Epithelial cell of esophagus (primary cell): ENCODE results near the gene CTSD.

Source experiments
- DNase-seq: peaks from one replicate; pipeline ENCODE4 v3.0.0; 2010; ENCODE audit warnings: low read depth
- H3K4me3 ChIP-seq: 2 replicates; pipeline ENCODE4 v1.5.1; 2011; ENCODE audit warnings: mild to moderate bottlenecking, low read length, control low read depth
- TF ChIP-seq, protein P1 (sequence below): IDR thresholded peaks from 2 replicates; pipeline ENCODE4 v1.5.1; 2011; ENCODE audit warnings: low read depth, mild to moderate bottlenecking, low read length, control low read depth, inconsistent platforms; ENCODE audit not compliant: insufficient read depth; ENCODE audit errors: missing control alignments

CTSD gene

DNA sequence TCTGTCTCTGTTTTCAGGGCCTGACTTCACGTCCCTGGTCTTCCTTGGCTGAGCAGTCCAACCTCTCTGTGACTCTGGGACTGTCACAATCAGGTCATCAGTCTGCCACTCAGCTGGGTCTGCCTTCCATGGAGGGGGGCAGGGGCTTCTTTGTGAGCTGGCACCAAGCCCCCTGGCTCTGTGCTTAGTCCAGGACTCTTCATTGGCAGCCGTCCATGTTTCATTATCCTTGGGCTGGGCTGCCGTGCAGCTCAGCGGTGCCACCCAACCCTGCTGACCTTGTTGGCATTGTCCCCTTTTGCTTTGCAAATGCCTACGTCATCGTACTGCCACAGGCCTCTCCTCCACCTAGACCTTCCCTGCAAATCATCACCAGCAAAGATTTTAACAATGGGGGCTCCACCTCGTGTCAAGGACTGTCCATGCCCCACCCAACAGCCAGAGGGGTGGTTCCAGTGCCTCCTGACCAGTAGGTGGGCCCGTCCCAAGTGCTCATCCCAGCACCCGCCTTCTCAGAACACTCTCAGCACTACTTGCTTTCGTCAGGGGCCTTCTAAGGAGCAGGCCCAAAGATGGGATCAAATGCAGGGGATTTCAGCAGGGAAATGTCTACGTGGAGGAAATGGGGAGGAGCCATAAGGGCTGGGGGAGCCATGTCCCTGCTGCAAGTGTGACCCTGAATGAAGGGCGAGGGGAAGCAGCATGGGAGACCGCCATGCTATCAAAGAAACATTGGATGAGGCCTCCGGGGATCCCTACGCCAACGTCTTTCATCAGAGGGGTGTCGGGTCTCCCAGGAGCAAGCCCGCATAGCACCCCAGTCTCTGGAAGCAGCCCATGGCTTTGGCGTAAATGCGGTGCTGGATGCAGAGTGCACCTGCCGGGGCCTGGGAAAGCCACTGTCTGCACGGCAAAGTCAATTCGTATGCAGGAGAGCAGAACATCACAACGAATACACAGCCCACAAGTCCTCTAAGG, 48.5 kb downstream of the CTSD start:
- DNase-seq: no peak
- TF ChIP-seq, protein P1, sequence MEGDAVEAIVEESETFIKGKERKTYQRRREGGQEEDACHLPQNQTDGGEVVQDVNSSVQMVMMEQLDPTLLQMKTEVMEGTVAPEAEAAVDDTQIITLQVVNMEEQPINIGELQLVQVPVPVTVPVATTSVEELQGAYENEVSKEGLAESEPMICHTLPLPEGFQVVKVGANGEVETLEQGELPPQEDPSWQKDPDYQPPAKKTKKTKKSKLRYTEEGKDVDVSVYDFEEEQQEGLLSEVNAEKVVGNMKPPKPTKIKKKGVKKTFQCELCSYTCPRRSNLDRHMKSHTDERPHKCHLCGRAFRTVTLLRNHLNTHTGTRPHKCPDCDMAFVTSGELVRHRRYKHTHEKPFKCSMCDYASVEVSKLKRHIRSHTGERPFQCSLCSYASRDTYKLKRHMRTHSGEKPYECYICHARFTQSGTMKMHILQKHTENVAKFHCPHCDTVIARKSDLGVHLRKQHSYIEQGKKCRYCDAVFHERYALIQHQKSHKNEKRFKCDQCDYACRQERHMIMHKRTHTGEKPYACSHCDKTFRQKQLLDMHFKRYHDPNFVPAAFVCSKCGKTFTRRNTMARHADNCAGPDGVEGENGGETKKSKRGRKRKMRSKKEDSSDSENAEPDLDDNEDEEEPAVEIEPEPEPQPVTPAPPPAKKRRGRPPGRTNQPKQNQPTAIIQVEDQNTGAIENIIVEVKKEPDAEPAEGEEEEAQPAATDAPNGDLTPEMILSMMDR: no peak
- no peak overlapping the region for H3K4me3 ChIP-seq

DNA sequence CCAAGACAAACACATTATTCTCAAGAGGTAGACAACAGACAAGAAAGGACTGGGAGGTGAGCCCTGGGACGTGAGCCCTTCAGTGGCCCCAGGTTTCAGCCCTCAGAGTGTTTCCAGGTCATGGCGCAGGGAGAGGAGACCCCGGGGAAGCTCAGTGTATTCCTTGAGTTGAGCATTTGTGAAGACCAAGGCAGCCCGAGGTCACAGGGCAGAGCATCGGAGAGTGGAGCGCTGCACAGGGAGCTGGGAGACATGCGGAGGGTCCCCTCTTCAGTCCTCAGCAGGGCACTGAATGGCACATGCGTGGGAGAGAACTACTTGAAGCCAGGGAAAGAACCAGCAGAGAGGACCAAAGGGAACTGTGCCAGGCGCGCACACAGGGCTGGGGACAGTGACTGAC, 55.0 kb downstream of the CTSD start:
- TF ChIP-seq, protein P1: no peak
- no peak overlapping the region for H3K4me3 ChIP-seq
- no peak for DNase-seq

DNA sequence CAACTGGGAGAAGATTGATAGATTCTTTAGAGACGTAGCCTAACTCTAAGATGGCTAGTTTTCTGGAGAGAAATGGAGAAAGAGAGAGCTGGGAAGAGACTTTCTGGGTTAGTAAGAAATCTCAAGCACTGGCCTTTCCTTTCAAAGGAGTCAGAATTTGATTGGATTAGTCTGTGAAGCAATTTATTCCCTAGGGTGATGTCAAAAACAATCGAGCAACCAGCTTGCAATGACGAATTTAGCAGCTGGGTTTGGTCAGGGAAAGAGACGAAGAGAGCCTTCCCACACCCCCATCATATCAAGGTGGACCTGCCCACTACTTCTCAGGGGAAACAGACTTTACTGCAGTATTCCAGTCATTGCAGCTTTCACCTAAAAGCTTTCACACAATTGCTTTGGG, 56.0 kb downstream of the CTSD start:
- no peak for DNase-seq
- TF ChIP-seq, protein P1: no peak
- H3K4me3 ChIP-seq: no peak overlapping the region

DNA sequence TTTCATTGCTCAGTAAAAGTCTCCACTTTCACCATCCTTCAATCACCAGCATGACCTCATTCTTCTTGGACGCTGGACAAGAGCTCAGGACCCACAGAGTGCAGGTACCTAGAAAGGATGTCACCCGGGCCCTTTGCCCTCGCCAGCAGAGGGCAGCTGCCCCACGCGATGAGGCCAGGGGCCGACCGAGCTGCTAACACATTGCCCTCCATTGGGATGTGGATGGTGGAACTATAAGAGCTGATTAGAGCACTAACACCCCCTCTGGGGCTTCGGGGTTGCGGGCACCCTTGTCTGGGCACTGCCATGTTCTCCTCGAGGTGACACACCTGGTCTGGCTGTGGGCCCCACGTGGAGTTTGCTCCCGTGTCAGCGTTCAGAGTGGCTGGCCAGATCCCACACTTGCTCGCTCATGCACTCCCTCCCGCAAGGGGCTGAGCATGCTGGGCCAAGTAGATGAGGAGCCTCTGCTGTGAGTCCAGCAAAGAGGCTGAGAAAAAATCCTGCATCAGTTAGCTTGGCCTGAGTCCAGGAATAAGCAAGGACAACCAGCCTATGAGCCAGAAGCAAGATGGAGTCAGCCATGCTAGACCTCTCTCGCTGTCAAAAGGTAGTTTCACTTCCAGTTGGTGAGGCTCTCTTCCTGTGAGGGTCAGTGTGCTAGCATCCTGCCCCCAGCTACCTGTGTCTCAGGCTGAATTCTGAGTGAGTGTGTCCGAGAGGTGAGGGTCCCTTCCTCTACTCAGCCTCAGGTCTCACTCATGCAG, 56.9 kb downstream of the CTSD start:
- DNase-seq: no peak
- TF ChIP-seq, protein P1: peak; percentile 7
- H3K4me3 ChIP-seq: no peak overlapping the region

DNA sequence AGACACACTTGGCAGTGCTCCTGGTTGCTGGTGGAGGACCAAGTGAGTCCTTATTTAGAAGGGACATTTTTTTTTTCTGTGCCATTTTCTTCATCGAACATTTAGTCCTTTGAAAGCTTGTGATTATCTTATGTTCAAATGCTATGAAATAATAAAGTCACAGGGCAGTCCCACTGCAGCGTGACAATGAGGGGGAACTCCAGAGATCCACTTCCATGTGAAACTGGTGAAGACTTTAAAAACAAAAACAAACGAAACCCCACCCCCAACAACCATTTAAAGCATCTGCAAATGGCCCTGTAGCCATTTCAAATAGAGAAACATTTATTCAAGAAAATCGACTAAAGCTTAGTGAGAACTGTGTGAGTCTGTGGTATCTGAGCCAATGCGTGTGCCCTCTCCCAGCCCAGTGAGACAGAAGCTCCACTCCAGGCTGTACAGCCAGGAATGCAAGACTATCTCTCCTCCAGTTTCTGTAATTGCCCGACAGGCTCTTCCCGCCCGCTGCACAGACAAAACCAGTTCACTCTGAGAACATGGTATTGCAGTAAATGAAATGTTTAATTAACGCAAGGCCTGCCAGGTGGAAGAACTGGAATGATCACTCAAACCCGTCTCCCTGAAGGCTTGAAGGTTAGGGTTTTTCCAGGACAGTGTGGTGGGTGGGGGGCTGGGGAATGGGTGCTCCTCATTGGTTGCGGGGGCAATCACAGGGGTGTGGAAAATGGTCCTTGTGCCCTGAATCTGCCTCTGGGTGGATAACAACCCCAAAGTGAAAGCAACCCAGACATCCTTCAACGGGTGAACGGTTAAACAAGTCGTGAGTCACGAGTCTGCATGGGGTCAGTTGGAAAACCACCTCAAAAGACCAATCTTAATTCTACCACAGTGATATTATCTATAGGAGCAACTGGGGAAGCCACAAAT, 58.3 kb downstream of the CTSD start:
- DNase-seq: peak; percentile 72
- TF ChIP-seq, protein P1: no peak
- no peak overlapping the region for H3K4me3 ChIP-seq

DNA sequence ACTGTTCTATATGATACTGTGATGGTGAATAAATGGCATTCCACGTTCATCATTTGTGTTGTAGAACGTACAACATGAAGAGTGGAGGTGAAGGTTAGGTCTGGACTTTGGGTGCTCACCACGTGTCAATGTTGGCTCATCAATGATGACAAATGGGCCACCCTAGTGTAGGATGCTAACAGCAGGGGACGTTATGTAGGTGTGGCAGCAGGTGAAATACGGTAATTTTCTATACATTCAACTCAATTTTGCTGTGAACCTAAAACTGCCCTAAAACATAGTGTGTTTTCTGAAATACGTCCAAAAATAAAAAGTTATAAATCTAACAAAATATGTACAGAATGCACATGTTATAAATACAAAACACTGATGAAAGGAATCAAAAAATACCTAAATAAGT, 60.6 kb downstream of the CTSD start:
- DNase-seq: no peak
- TF ChIP-seq, protein P1: no peak
- no peak overlapping the region for H3K4me3 ChIP-seq
